ENCODE results near the gene SEMA3E. TPM values are rescaled to one million over a fixed set of nuclear protein-coding genes. Genes with fewer than 3 reads are reported as not detected.

The SEMA3E gene
- total RNA-seq, 2 donors from 2014 or later: not detected

- Mint-ChIP-seq H3K27me3 (no peaks in the 10 kb centered on the region), H3K4me1 (no peaks in the 10 kb centered on the region), H3K27ac (no peak overlapping the region), H3K36me3 (ENCODE audit: low read depth) (no peaks in the 10 kb centered on the region), H3K4me3 (no peak overlapping the region), H3K9me3 (peaks cover 22% of the 10 kb centered on the region)
- no peak for ATAC-seq (replicated peaks)
These were observed 9.2 kb upstream of the SEMA3E start for GRCh38 chr7:83658126-83658525.

GRCh38 chr7:83655951-83656556 is 7.1 kb upstream of the SEMA3E start:
- Mint-ChIP-seq H3K36me3 (ENCODE audit: low read depth) (no peaks in the 10 kb centered on the region), H3K4me1 (no peaks in the 10 kb centered on the region), H3K9me3 (peaks cover 13% of the 10 kb centered on the region), H3K4me3 (no peak overlapping the region), H3K27me3 (no peaks in the 10 kb centered on the region), H3K27ac (no peak overlapping the region)
- no peak for ATAC-seq (replicated peaks)

- H3K36me3 Mint-ChIP-seq (ENCODE audit: low read depth): no peaks in the 10 kb centered on the region
- H3K4me3 Mint-ChIP-seq: no peak overlapping the region
- ATAC-seq (replicated peaks): no peak
- no peak overlapping the region for H3K27ac Mint-ChIP-seq
- H3K4me1 Mint-ChIP-seq: no peaks in the 10 kb centered on the region
- H3K27me3 Mint-ChIP-seq: peaks cover 6% of the 10 kb centered on the region
- peaks cover 4% of the 10 kb centered on the region for H3K9me3 Mint-ChIP-seq
These were observed 3.5 kb upstream of the SEMA3E start for GRCh38 chr7:83652481-83652880.

- no peak overlapping the region for H3K4me3 Mint-ChIP-seq
- H3K9me3 Mint-ChIP-seq: peaks cover 6% of the 10 kb centered on the region
- H3K27ac Mint-ChIP-seq: no peak overlapping the region
- H3K36me3 Mint-ChIP-seq (ENCODE audit: low read depth): no peaks in the 10 kb centered on the region
- no peak for ATAC-seq (replicated peaks)
- no peaks in the 10 kb centered on the region for H3K4me1 Mint-ChIP-seq
- peaks cover 6% of the 10 kb centered on the region for H3K27me3 Mint-ChIP-seq
These were observed 762 bp upstream of the SEMA3E start for GRCh38 chr7:83649701-83650100.

GRCh38 chr7:83646027-83646426 is 2.9 kb downstream of the SEMA3E start:
- ATAC-seq (replicated peaks): no peak

GRCh38 chr7:83643739-83644138 is 5.2 kb downstream of the SEMA3E start:
- no peak for ATAC-seq (replicated peaks)
- no peaks in the 10 kb centered on the region for H3K36me3 Mint-ChIP-seq (ENCODE audit: low read depth)
- no peaks in the 10 kb centered on the region for H3K4me1 Mint-ChIP-seq
- H3K27me3 Mint-ChIP-seq: peaks cover 4% of the 10 kb centered on the region
- H3K4me3 Mint-ChIP-seq: no peak overlapping the region
- peaks cover 3% of the 10 kb centered on the region for H3K9me3 Mint-ChIP-seq
- H3K27ac Mint-ChIP-seq: no peak overlapping the region

More at GRCh38 chr7:83646027-83646426, 2.9 kb downstream of the SEMA3E start:
- no peaks in the 10 kb centered on the region for H3K4me1 Mint-ChIP-seq
- peaks cover 6% of the 10 kb centered on the region for H3K27me3 Mint-ChIP-seq
- H3K4me3 Mint-ChIP-seq: no peak overlapping the region
- no peak overlapping the region for H3K27ac Mint-ChIP-seq
- peaks cover 5% of the 10 kb centered on the region for H3K9me3 Mint-ChIP-seq
- H3K36me3 Mint-ChIP-seq (ENCODE audit: low read depth): no peaks in the 10 kb centered on the region

- no peak overlapping the region for H3K27ac Mint-ChIP-seq
- peaks cover 3% of the 10 kb centered on the region for H3K9me3 Mint-ChIP-seq
- H3K36me3 Mint-ChIP-seq (ENCODE audit: low read depth): no peaks in the 10 kb centered on the region
- no peak for ATAC-seq (replicated peaks)
- H3K4me3 Mint-ChIP-seq: no peak overlapping the region
- no peaks in the 10 kb centered on the region for H3K4me1 Mint-ChIP-seq
- H3K27me3 Mint-ChIP-seq: no peaks in the 10 kb centered on the region
These were observed 5.9 kb downstream of the SEMA3E start for GRCh38 chr7:83643012-83643411.

- Mint-ChIP-seq H3K4me1 (no peaks in the 10 kb centered on the region), H3K36me3 (ENCODE audit: low read depth) (no peaks in the 10 kb centered on the region), H3K27ac (no peak overlapping the region), H3K27me3 (no peaks in the 10 kb centered on the region), H3K9me3 (peaks cover 3% of the 10 kb centered on the region), H3K4me3 (no peak overlapping the region)
- ATAC-seq (replicated peaks): no peak
These were observed 8.0 kb downstream of the SEMA3E start for GRCh38 chr7:83640731-83641537.

GRCh38 chr7:83640240-83640639 is 8.7 kb downstream of the SEMA3E start:
- Mint-ChIP-seq H3K4me3 (no peak overlapping the region), H3K27me3 (no peaks in the 10 kb centered on the region), H3K36me3 (ENCODE audit: low read depth) (no peaks in the 10 kb centered on the region), H3K27ac (no peak overlapping the region), H3K4me1 (no peaks in the 10 kb centered on the region), H3K9me3 (peaks cover 3% of the 10 kb centered on the region)
- ATAC-seq (replicated peaks): no peak

- Mint-ChIP-seq H3K4me3 (no peak overlapping the region), H3K27me3 (no peaks in the 10 kb centered on the region), H3K27ac (no peak overlapping the region), H3K9me3 (peaks cover 10% of the 10 kb centered on the region), H3K4me1 (no peaks in the 10 kb centered on the region), H3K36me3 (ENCODE audit: low read depth) (no peaks in the 10 kb centered on the region)
- ATAC-seq (replicated peaks): no peak
These were observed 15.4 kb downstream of the SEMA3E start for GRCh38 chr7:83633516-83633915.

- ATAC-seq (replicated peaks): no peak
- H3K27me3 Mint-ChIP-seq: no peaks in the 10 kb centered on the region
- no peak overlapping the region for H3K4me3 Mint-ChIP-seq
- H3K36me3 Mint-ChIP-seq (ENCODE audit: low read depth): no peaks in the 10 kb centered on the region
- H3K4me1 Mint-ChIP-seq: no peaks in the 10 kb centered on the region
- peaks cover 19% of the 10 kb centered on the region for H3K9me3 Mint-ChIP-seq
- no peak overlapping the region for H3K27ac Mint-ChIP-seq
These were observed 19.6 kb downstream of the SEMA3E start for GRCh38 chr7:83629117-83629880.

GRCh38 chr7:83617858-83618257 is 31.1 kb downstream of the SEMA3E start:
- no peak for ATAC-seq (replicated peaks)
- Mint-ChIP-seq H3K36me3 (ENCODE audit: low read depth) (no peaks in the 10 kb centered on the region), H3K9me3 (peaks cover 7% of the 10 kb centered on the region), H3K4me3 (no peak overlapping the region), H3K27me3 (no peaks in the 10 kb centered on the region), H3K4me1 (no peaks in the 10 kb centered on the region), H3K27ac (no peak overlapping the region)

- Mint-ChIP-seq H3K36me3 (ENCODE audit: low read depth) (no peaks in the 10 kb centered on the region), H3K4me3 (no peak overlapping the region), H3K27ac (no peak overlapping the region), H3K27me3 (no peaks in the 10 kb centered on the region), H3K9me3 (peaks cover 4% of the 10 kb centered on the region), H3K4me1 (no peaks in the 10 kb centered on the region)
- ATAC-seq (replicated peaks): no peak
These were observed 34.8 kb downstream of the SEMA3E start for GRCh38 chr7:83614112-83614511.

- no peak overlapping the region for H3K4me3 Mint-ChIP-seq
- no peaks in the 10 kb centered on the region for H3K27me3 Mint-ChIP-seq
- no peaks in the 10 kb centered on the region for H3K4me1 Mint-ChIP-seq
- no peaks in the 10 kb centered on the region for H3K36me3 Mint-ChIP-seq (ENCODE audit: low read depth)
- H3K27ac Mint-ChIP-seq: no peak overlapping the region
- no peak for ATAC-seq (replicated peaks)
- peaks cover 4% of the 10 kb centered on the region for H3K9me3 Mint-ChIP-seq
These were observed 35.7 kb downstream of the SEMA3E start for GRCh38 chr7:83613232-83613631.

GRCh38 chr7:83611776-83612175 is 37.2 kb downstream of the SEMA3E start:
- Mint-ChIP-seq H3K36me3 (ENCODE audit: low read depth) (no peaks in the 10 kb centered on the region), H3K9me3 (peaks cover 9% of the 10 kb centered on the region), H3K4me1 (no peaks in the 10 kb centered on the region), H3K4me3 (no peak overlapping the region), H3K27me3 (no peaks in the 10 kb centered on the region), H3K27ac (no peak overlapping the region)
- no peak for ATAC-seq (replicated peaks)

Measured in activated T-helper 17 cell treated with anti-CD3 and anti-CD28 coated beads, Interleukin-2, amount 50 U/mL, for 72 hours (primary cell).